Mononuclear cell (primary cell): ENCODE results near the gene PIP4K2A. TPM values are rescaled to one million over a fixed set of nuclear protein-coding genes. Genes with fewer than 3 reads are reported as not detected.

ENCODE experiments used
- H3K27me3 ChIP-seq: 2 replicates; pipeline ENCODE4 v1.6.0; 2011; ENCODE audit warnings: low read length, control low read depth; ENCODE audit not compliant: insufficient read depth
- H3K4me1 ChIP-seq: 2 replicates; pipeline ENCODE4 v1.5.1; 2011; ENCODE audit warnings: mild to moderate bottlenecking, low read length, control low read depth; ENCODE audit not compliant: insufficient read depth
- H3K4me3 ChIP-seq: 2 replicates; pipeline ENCODE4 v1.5.1; 2011; ENCODE audit warnings: mild to moderate bottlenecking, low read length, moderate library complexity
- H3K9me3 ChIP-seq: 2 replicates; pipeline ENCODE4 v1.5.1; 2011; ENCODE audit warnings: low read depth, mild to moderate bottlenecking, control low read depth, low read length
- total RNA-seq: library from RNA; depleted of rRNA; stranded (reverse); fragments of >200 nt; gene quantifications from one replicate; pipeline ENCODE4 v1.2.3, GENCODE V29; 2012

PIP4K2A gene
- total RNA-seq, 1 donor, result 126 TPM

- H3K4me1 ChIP-seq, result peaks cover 41% of the 10 kb centered on the region
Observed at GRCh38 chr10:22712211-22712955, 2.0 kb downstream of the PIP4K2A start.

GRCh38 chr10:22711373-22711772, 3.0 kb downstream of the PIP4K2A start:
- Histone ChIP-seq H3K9me3 (no peaks in the 10 kb centered on the region), H3K4me3 (no peak overlapping the region), H3K4me1 (peaks cover 47% of the 10 kb centered on the region), H3K27me3 (no peaks in the 10 kb centered on the region)

More at GRCh38 chr10:22712211-22712955, 2.0 kb downstream of the PIP4K2A start:
- Histone ChIP-seq H3K27me3 (no peaks in the 10 kb centered on the region), H3K9me3 (no peaks in the 10 kb centered on the region), H3K4me3 (peak overlapping the region; percentile 89)

GRCh38 chr10:22710139-22710745, 4.1 kb downstream of the PIP4K2A start:
- Histone ChIP-seq H3K4me1 (peaks cover 58% of the 10 kb centered on the region), H3K27me3 (no peaks in the 10 kb centered on the region), H3K4me3 (no peak overlapping the region), H3K9me3 (no peaks in the 10 kb centered on the region)

- H3K4me1 ChIP-seq, result peaks cover 67% of the 10 kb centered on the region
- no peaks in the 10 kb centered on the region for H3K9me3 ChIP-seq
- H3K4me3 ChIP-seq, result no peak overlapping the region
- no peaks in the 10 kb centered on the region for H3K27me3 ChIP-seq
Observed at GRCh38 chr10:22708772-22709171, 5.6 kb downstream of the PIP4K2A start.

- Histone ChIP-seq H3K4me1 (peaks cover 78% of the 10 kb centered on the region), H3K27me3 (no peaks in the 10 kb centered on the region), H3K9me3 (no peaks in the 10 kb centered on the region), H3K4me3 (no peak overlapping the region)
Observed at GRCh38 chr10:22705527-22705926, 8.9 kb downstream of the PIP4K2A start.

GRCh38 chr10:22704942-22705341, 9.4 kb downstream of the PIP4K2A start:
- peaks cover 78% of the 10 kb centered on the region for H3K4me1 ChIP-seq
- H3K27me3 ChIP-seq, result no peaks in the 10 kb centered on the region
- no peak overlapping the region for H3K4me3 ChIP-seq

GRCh38 chr10:22704471-22704911, 9.9 kb downstream of the PIP4K2A start:
- no peak overlapping the region for H3K4me3 ChIP-seq
- H3K27me3 ChIP-seq, result no peaks in the 10 kb centered on the region
- H3K9me3 ChIP-seq, result no peaks in the 10 kb centered on the region
- H3K4me1 ChIP-seq, result peaks cover 78% of the 10 kb centered on the region

More at GRCh38 chr10:22704942-22705341, 9.4 kb downstream of the PIP4K2A start:
- H3K9me3 ChIP-seq, result no peaks in the 10 kb centered on the region

- Histone ChIP-seq H3K27me3 (no peaks in the 10 kb centered on the region), H3K9me3 (no peaks in the 10 kb centered on the region), H3K4me3 (no peak overlapping the region), H3K4me1 (peaks cover 74% of the 10 kb centered on the region)
Observed at GRCh38 chr10:22702348-22702747, 12.0 kb downstream of the PIP4K2A start.

- Histone ChIP-seq H3K4me3 (no peak overlapping the region), H3K4me1 (peaks cover 71% of the 10 kb centered on the region), H3K9me3 (no peaks in the 10 kb centered on the region), H3K27me3 (no peaks in the 10 kb centered on the region)
Observed at GRCh38 chr10:22701132-22701826, 13.1 kb downstream of the PIP4K2A start.

GRCh38 chr10:22700489-22700888, 13.9 kb downstream of the PIP4K2A start:
- H3K27me3 ChIP-seq, result no peaks in the 10 kb centered on the region
- H3K9me3 ChIP-seq, result no peaks in the 10 kb centered on the region
- H3K4me3 ChIP-seq, result no peak overlapping the region
- H3K4me1 ChIP-seq, result peaks cover 63% of the 10 kb centered on the region

- no peak overlapping the region for H3K4me3 ChIP-seq
- peaks cover 58% of the 10 kb centered on the region for H3K4me1 ChIP-seq
- no peaks in the 10 kb centered on the region for H3K9me3 ChIP-seq
- H3K27me3 ChIP-seq, result no peaks in the 10 kb centered on the region
Observed at GRCh38 chr10:22699976-22700375, 14.4 kb downstream of the PIP4K2A start.

- Histone ChIP-seq H3K4me1 (peaks cover 53% of the 10 kb centered on the region), H3K9me3 (no peaks in the 10 kb centered on the region), H3K4me3 (no peak overlapping the region), H3K27me3 (no peaks in the 10 kb centered on the region)
Observed at GRCh38 chr10:22698941-22699440, 15.4 kb downstream of the PIP4K2A start.

GRCh38 chr10:22697800-22698199, 16.6 kb downstream of the PIP4K2A start:
- H3K4me1 ChIP-seq, result peaks cover 52% of the 10 kb centered on the region
- no peaks in the 10 kb centered on the region for H3K9me3 ChIP-seq
- no peaks in the 10 kb centered on the region for H3K27me3 ChIP-seq
- no peak overlapping the region for H3K4me3 ChIP-seq

- Histone ChIP-seq H3K27me3 (no peaks in the 10 kb centered on the region), H3K9me3 (no peaks in the 10 kb centered on the region), H3K4me1 (peaks cover 56% of the 10 kb centered on the region), H3K4me3 (no peak overlapping the region)
Observed at GRCh38 chr10:22697101-22697500, 17.3 kb downstream of the PIP4K2A start.

GRCh38 chr10:22693860-22694259, 20.5 kb downstream of the PIP4K2A start:
- no peaks in the 10 kb centered on the region for H3K27me3 ChIP-seq
- no peak overlapping the region for H3K4me3 ChIP-seq
- peaks cover 60% of the 10 kb centered on the region for H3K4me1 ChIP-seq
- H3K9me3 ChIP-seq, result no peaks in the 10 kb centered on the region
